HT1080 (cell line): ENCODE measurements around the gene RADIL. TPM values are rescaled to one million over a fixed set of nuclear protein-coding genes. Genes with fewer than 3 reads are reported as not detected.

Experiments
- DNase-seq: peaks from one replicate; pipeline ENCODE4 v3.0.0-alpha.2; 2015; ENCODE audit warnings: low read depth
- total RNA-seq: library from RNA; depleted of rRNA; stranded (reverse); fragments of >200 nt; shearing (Covaris generic); gene quantifications from 2 replicates; pipeline ENCODE4 v1.2.3, GENCODE V29; 2014

The RADIL gene
- total RNA-seq, 1 experiment from 2014 or later, result 0.14 TPM

DNA sequence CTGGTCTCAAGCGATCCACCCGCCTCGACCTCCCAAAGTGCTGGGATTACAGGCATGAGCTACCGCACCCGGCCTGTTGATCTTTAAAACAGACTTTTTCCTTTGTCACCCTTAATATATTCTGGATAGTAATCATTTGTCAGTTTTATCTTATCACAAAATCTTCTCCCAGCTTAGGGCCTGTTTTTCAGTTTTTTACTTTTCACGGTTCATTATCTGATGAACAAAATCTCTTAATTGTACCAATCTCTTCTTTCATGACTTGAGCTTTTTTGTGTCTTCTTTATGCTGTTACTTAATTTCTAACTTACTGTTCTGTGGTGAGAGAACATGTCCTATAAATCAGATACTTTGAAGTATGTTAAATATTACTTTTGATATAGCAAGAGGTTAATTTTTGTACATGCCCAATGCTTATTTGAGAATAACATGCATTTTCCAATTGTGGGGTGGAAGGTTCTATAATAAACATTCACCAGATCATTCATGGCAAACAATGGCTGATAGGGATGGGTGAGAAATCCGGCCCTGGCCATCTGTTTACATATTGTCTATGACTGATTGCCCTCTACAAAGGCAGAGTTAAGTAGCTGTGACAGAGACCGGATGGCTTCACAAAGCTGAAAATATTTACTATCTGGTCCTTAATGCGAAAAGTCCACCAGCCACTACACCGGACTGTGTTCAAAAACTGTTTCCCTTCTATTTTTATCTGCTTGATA is 27.0 kb downstream of the RADIL start:
- no peak for DNase-seq

DNA sequence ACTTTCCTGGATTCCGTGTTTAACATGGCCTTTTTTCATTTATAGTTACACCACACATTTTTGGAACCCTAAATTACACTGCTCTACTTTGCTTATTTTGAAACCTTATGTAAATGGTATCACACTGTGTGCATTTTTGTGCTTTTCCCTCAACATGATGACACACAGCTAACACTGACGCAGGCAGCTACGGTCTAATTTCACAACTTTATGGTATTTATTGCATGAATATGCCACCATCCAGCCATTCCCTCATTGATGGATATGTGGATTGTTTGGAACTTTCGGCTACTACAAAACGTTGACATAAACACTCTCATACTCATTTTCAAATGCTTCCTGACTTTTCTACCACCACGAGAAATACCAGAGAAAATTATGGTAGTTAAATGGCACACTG is 28.6 kb downstream of the RADIL start:
- no peak for DNase-seq

DNA sequence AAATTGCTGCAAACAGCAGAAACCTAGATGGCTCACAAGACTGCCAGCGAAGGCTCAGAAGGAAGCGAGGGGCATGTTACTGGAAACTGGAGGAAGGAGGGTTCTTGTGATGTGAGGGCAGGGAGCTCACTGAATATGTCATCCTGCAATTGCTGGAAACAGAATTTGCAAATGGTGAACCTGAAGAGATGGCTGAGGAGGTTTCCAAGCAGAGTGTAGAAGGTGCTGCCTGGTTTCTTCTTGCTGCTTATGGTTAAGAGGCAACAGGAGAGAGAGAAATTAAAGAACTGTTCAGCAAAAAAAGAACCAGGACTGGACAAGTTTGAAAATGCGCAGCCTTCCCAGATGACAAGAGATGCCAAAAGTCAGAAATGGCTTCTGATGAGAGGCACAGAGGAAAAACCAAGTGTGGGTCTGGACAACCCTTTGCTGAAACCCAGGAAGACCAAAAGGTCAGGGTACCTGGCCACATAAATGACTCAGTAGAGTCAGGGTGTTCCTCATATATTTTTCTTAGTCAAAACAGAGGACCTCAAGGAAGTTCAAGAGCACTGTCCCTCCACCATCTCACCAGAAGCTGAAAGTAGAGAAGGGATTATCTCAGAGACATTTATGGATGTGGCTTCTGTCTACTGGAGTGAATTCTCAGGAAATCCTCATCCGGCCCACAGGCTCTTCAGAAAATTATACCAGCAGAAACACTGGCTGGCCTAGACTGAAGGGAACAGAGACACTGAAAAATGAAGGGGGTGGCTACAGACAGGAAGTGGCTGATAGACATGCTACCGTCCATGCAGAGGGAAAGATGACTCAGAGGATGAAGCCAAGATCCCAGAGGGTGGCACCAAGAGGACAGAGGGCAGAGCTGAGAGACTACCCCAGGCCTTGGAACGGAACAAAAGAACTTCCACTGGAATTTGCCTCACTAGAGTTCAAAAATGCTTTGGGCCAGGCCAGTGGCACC is 31.8 kb downstream of the RADIL start:
- DNase-seq, result peak; percentile 57

DNA sequence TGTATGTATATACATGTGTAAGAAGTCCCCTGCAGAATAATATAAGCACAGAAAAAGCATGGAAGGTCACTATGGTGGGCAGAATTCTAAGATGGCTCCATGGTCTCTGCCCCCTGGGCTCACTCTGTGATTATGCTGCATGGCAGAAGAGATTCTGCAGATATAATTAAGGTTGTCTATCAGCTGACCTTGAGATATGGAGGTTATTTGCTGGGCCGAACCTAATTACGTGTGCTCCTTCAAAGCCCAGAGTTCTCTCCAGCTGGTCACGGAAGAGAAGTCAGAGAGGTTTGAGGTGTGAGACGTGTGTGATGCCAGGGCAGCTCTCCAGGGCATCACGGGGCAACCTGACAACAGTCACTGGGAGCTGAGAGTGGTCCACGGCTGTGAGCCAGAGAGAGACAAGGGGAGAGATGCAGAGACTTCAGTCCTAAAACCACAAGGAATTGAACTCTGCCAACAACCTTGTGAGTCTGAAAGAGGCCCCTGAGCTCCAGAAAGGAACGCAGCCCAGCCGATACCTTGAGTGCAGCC is 33.2 kb downstream of the RADIL start:
- no peak for DNase-seq

DNA sequence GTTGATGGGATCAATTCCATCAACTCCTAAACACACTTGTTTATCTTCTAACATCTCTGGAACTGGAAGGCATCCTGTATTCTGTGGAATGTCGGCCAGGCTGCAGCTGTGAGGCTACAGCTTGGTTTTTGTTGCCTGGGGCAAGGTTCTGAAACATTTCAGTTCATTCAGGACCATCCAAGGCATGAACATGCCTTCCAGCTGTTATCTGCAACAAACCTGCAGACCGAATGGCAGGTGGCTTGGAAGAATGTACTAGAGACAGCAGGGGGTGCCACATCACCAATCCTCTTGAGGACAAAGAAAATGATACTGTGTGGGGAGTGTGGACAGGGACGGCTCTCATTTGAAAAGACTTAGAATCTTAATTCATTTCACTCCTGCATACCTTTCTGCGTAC is 34.1 kb downstream of the RADIL start:
- DNase-seq, result no peak

DNA sequence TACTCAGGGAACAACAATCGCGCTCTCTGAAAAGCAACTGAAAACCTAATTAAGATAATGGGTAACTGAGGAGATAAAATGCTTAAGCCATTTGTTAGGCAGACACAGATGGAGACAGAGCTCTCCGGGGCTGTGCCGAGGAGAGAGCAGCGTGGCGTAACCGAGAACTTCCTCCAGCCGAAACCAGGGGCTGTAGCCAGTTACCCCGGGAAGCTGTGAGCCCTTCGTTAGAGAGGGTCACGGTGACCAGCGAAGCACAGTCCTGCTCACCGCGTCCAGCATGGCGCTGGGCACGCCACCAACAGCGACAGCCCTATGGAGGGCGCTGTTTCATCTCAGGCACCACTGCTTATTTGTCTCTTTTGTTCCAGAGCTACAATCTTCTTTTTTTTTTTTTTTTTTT is 37.8 kb downstream of the RADIL start:
- no peak for DNase-seq

DNA sequence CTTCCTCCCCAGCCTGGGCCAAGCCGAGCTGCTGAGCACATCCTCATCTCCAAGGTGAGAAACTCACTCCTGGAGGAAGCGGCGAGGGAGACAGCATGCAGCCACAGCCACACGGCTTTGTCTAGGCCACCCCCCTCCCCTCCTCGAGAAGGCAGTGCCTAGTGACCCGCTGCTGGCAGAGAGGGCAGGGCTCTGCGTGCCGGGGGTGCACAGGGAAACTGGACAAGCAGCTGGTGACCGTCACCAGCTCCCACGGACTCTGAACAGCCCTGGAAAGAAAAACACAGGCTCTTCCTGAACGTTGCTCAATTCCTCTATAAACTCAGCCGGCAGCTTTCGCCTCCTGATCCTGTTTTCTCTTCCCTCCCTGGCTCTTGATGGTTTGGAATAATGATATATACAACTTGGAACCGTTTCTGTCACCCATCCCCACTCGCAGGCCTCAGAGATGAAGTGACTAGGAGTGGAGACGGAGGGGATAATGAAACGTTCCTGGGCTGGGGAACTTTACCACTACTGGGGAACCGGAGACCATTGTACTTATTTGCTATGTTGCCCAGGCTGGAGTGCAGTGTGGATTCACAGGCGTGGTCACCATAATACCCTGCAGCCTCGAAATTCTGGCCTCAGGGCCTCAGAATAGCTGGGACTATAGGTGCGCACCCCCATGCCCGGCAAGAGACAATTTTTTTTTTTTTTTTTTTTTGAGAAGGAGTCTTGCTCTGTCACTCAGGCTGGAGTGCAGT is 41.0 kb downstream of the RADIL start:
- no peak for DNase-seq

DNA sequence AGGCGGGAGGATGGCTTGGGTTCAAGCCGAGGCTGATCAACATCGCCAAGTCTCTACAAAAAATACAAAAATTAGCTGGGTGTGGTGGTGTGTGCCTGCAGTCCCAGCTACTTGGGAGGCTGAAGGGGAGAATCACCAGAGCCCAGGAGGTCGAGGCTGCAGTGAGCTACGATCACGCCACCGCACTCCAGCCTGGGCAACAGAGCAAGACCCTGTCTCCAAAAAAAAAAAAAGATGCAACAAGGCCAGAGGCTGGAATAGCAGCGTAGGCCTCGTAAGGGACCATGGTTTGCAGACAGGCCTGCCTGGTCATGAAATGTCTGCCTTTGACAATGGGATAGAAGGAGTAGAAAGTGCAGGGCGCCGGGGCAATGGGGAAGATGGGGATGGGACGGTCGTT is 41.7 kb downstream of the RADIL start:
- DNase-seq, result no peak

DNA sequence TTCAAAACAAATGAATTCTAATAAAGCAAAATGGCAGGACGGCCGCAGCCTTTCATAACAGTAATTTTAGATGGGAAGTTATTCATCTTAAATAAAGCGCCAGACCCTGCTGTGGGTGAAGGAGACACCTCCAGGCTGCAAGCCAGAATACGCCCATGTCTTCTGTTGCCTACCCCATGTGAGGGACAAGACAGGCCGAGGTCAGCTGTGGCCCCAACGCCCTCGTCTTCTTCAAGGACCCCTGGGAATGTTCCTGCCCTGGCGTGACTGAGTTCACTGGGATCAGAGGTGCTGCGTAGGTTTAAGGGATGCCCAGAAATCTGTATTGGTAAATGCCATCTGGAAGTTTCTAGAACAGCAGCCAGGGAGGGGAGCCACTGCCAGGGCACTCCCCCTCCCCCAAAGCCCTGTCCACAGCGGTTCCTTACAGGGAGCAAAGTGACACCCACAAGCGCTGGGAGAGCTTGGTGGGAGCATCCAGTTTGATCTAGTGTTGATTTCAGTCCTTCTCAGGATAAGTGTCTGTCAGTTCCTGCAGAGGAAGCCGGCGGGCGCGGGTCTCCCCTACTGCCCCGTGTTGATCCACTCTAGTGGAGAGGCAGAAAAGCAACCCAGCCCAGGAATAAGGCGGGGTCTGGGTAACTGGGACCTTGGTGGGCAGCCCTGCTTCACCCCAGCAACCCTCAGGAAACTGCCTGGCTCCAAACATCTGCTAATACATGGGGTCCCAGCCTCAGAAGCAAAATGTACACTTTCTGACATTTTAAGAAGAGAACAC is 42.3 kb downstream of the RADIL start:
- DNase-seq, result no peak

DNA sequence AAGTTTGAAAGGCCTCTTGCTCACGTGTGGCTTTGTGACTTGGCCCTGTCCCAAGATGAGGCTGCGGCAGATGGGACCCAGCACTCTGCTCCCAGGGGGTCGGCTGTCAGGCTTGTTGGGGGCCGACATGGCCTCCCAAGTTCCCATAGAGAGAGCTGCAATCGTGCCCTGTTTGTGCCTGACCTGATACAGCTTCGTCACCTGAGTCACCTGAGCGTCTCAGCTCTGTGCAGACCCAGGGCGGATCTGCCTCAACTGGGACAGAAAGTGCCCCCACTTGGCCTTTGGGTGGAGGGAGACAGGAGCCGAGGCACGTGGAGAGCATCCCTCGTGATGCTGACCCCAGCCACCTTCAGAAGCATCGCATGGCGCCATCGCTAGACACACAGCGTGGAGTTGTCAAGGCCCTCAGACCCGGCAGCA is 43.4 kb downstream of the RADIL start:
- DNase-seq, result no peak

DNA sequence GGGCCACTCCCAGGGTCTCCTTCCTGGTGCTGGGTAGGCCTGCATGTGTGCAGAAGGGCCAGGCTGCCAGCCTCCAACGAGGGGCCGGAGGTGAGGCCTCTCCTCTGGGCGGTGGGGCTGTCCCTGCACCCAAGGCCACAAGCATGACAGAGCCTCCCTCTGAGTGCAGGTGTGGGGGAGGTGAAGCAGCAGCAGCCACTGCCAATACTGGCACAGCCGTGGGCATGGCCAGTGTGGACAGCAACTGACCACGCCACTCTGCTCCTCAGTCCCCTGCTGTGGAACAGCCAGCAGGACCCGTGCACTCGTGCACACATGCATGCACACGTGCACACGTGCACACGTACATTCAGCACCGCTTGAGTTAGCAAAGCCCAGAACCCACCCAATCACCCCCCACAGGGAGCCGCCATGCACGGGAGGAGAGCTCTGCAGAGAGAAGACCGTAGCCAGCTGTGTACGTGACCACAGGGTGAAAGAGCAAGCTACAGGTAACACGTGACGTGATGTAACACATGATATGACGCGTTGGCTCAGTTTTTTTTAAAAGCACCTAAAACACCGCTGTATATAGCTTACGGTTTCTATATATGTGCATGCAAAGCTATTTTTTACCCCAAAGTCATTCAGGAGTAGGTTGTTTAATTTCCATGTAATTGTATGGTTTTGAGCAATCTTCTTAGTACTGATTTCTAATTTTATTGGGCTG is 44.7 kb downstream of the RADIL start:
- DNase-seq, result no peak

DNA sequence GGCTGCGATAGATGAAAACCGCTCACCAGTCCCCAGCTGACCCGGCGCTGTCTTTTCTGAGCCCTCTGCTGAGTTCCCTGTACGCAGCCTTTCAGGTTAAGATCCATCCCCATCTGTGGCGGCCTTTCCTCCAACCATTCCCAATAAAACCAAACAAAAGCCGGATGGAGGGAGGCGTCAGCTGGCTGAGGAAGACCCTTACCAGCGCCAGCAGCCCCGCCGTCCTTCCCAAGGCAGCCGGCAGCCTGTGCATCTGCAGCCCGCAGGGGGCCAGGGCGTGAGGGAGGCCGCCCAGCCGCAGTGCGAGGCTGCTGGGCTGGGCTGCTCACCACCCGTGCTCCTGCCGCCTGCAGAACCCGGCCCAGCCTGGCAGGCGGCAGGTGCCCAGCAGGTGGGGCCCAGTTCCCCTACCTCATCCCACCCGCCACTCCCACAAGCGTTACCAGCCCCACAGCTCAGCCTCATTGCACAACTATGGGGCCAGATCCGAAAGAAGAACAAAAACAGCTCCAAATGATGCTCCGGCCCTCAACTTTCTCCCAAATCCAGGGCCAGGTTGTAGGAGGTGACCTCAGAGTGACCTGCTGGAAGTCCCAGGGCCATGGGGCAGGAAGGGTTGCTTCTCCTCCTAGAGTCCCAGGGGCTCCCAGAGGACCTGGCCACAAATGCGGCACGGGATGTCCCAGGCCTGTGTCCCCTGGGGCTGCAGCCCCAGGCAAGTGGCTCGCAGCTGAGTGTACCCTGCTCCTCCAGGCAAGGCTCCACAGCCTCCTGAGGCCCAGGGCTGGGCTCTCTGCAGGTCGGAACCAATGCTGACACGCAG is 45.5 kb downstream of the RADIL start:
- no peak for DNase-seq

DNA sequence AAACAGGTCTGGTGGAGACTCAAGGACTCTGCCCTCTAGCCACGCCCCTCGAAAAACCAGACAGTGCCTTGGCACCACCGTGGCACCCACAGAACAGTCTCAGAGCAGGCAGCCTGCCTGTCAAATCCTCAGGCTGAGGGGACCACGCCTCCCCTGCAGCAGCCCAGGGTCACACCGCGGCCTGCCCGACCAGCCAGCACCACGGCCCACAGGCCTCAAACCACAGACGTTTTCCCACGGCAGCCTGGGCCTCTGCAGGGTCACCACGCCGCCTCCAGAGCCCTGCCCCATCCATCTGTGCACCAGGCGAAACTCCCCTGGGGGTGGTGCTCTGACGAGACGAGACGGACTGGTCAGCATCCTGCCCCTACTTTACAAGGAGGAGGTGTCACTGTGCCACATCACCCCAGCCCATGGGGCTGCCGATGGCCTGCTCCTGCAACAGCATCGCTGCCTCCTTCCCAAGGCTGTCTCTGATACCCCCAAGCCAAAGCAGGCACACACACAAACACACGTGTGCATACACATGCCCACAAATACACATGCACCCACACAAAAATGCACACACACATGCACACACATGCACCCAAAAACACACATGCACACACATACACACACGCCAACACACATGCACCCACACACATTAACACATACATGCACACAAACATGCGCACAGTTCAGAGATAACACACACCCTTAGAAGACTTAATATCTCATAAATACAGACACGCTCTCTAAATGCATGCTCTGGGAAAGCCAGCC is 46.3 kb downstream of the RADIL start:
- no peak for DNase-seq

DNA sequence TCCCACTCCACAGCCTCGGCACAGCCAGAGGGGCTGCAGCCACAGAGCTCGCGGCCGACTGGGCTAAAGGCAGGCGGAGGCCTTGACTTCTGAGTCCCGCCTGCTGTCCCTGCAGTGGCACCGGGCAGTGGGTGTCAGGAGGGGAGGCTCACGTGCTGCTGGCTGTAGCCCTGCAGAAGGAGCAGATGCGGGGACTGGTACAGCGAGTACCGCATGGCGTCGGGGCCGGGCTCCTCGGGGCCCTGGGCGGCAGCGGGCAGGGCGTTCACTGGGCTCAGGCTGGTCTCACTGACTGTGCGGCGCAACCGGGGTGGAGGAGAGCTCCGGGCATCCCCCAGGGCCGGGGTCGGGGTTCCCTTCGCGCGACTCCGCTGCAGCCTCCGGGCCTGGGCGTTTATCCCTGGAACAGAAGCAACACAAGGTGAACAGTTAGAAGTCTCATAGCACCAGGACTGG is 47.3 kb downstream of the RADIL start:
- no peak for DNase-seq

DNA sequence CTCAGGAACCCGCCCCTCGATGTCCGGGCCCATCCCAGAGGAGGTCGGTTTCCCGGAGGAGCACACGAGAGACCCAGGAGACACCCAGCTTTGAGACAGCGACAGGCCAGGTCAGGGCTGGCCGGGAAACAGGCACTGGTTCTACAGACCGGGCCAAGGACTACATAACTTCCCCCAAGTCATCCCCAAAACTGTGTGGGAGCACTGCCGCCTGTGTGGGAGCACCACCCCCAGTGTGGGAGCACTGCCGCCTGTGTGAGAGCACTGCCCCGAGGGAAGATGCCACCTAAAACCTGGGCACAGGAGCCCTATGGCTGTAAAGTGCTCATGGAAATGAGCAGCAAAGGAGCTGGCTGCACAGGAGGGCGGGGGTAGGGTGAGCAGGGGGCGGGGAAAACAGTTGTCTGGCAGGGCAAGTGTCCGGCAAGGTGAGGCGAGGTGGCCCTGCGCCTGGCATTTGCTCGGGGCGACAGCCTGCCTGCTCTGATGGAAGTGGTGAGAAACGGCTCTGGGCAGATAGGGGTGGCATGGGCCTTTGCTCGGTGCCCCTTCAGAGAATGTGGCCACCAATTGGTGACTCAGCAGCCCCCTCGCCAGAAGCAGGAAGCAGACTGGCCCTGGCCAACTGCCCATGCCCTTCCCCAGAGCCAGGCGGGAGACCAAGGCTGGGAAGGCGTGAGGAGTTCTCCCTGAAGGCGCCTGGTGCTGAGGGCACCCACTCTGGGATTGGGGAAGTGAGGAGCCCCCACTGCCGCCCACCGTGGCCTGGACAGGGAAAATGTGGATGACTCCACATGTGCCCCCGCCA is 47.9 kb downstream of the RADIL start:
- no peak for DNase-seq

DNA sequence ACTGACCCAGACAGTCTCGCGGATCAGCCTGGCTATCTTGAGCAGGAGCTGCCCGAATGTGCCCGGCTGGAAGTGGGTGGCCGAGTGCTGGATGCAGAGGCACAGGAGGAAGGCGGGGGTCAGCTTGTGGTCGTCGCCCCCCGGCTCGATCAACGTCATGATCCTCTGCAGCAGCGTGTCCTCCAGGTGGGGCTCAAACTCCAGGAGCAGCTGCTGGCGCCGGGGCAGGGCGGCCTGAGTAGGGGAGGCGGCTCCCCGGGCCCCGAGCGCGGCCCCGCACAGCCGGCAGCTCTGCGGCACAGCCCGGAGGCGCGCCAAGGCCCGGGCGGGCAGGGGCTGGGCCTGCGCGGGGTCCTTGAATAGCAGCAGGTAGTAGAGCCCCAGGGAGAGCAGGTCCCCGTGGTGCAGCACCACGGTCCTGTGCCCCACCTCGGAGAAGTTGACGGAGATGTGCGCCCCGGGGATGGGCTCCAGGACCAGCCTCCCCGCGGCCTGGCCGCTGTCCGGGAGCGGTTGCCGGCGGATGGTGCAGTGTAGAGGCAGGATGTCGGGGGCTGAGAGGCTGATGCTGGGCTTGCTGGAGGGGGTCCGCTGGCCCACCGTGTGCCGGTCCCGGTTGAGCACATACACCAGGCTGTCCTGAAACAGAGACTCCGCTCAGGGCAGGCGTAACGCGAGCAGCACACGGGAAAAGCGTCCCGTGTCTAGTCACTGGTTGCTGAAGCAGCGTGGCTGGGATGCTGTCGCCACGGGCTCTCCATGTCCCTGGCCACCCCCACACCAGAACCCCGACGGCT is 48.7 kb downstream of the RADIL start:
- DNase-seq, result no peak
